ENCODE data around the gene BCR. TPM values are rescaled to one million over a fixed set of nuclear protein-coding genes. Genes with fewer than 3 reads are reported as not detected.

The BCR gene
- total RNA-seq = 44.0 and 53.0 TPM in 2 replicates

DNA sequence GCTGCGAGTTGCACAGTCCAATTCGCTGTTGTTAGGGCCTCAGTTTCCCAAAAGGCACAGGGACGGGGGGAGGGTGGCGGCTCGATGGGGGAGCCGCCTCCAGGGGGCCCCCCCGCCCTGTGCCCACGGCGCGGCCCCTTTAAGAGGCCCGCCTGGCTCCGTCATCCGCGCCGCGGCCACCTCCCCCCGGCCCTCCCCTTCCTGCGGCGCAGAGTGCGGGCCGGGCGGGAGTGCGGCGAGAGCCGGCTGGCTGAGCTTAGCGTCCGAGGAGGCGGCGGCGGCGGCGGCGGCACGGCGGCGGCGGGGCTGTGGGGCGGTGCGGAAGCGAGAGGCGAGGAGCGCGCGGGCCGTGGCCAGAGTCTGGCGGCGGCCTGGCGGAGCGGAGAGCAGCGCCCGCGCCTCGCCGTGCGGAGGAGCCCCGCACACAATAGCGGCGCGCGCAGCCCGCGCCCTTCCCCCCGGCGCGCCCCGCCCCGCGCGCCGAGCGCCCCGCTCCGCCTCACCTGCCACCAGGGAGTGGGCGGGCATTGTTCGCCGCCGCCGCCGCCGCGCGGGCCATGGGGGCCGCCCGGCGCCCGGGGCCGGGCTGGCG, at the start of gene BCR:
TSS of gene BCR (plus strand) at position 209 of the 592 bp plus-strand sequence. CDS start 452 bp downstream, outside the sequence.

DNA sequence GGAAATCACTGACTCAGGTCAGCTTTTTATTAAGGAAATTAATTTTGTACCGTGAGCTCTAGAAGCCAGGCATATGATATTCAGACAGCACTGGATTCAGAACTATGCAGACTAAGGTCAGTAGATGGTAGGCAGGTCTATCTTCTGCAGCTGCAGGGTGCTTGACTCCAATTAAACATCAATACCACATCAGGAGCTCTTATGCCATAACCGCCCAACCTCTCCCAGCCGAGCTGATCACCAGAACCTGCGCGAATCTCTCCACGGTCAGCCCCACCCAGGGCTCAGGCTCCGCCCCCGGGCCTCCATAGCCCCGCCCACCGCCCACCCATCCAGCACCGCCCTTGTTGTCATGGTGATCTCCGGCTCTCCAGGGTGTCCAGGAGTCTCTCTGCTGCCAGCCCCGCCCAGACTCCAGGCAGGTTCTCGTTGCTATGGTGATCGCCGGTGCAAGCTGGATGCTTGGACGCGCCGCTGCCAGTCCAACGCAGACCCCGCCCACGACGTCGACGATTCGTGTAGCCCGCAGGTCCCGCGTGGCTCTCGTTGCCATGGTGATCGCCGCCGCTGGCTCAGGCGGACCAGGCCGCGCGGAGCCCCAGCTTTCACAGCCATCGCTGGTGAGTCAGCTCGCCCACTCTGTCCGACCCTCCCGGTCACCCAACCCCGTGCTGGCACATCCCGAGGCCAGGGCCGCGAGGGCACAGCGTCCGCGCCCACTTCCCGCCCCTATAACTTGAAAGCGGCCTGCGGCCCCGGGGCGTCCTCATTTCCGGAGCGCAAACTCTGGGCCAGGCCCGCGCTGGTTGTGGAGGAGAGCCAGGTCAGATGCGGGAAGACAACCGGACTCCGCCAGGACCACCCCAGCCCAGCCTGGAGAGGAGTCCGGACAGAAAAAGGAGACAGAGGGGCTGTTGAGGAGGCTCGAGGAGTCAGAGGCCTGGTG, 35.1 kb upstream of the BCR start, which contains the start of gene RAB36:
TSS of gene RAB36 (plus strand) at position 546 of the 946 bp plus-strand sequence. CDS start 1,140 bp downstream, outside the sequence.

Other genes starting within 250 kb of the BCR start
- 0.26 and 0.32 TPM in 2 replicates for gene GNAZ, start 110.0 kb upstream of the BCR start, total RNA-seq
- gene RSPH14, start 38.5 kb upstream of the BCR start, total RNA-seq = 0.16 and 0.17 TPM in 2 replicates
- 1.9 and 2.7 TPM in 2 replicates for gene RAB36, start 35.0 kb upstream of the BCR start, total RNA-seq

All from bronchial smooth muscle cell (primary cell).